ENCODE results near the gene NFRKB.

The NFRKB gene

GRCh38 chr11:129896062-129896461 lies 684 bp upstream of the NFRKB start:
- peak overlapping the region; percentile 98 for H3K4me3 ChIP-seq (ENCODE audit: low read depth, low read length)
- no peak for TF ChIP-seq CTCF (IDR thresholded peaks at IDR 0.05; ENCODE audit: control insufficient read depth, extremely low read depth, insufficient read depth)
- no peak for DNase-seq (ENCODE audit: low read depth)

DNA sequence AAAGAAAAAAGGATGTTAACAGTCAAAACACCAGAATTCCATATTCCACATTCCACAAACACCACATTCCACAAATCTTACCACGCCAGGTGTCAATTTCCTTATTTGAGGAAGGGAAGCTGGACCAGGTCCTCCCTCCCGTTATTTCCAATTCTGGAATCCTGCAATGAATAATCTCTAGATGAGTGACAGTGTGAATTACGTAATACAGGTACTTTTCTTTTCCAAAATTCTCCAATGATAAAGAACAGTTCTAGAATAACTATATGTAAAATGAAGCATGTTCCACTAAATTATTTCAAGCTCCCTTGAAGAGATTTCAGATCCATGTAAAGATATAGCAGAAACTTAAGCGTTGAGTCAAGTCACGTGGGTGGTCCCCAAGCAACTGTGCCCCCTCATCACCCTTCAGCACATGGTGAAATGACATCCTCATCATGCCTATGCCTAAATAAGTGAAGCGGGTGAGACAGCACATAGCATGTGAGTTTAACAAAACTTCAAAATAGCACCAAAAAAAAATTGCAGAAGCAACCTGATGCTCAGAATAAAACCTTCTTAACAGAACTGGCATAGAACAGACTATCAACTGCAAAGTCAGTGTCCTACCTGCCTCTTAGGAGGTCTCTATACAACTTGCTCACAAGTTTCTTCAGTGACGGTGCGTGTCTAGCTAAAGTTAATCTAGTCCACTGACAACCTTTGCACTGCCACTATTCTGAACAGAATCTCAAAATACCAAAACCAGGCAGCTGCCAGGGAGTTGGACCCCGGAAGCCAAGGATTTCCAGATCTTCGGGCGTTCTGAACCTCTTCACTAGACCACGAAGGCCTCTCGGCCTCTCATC lies 876 bp downstream of the NFRKB start:
- TF ChIP-seq CTCF (IDR thresholded peaks at IDR 0.05; ENCODE audit: control insufficient read depth, extremely low read depth, insufficient read depth) = no peak
- peak overlapping the region; percentile 98 for H3K4me3 ChIP-seq (ENCODE audit: low read depth, low read length)
- DNase-seq (ENCODE audit: low read depth) = no peak

- TF ChIP-seq CTCF (IDR thresholded peaks at IDR 0.05; ENCODE audit: control insufficient read depth, extremely low read depth, insufficient read depth) = no peak
- H3K4me3 ChIP-seq (ENCODE audit: low read depth, low read length) = no peak overlapping the region
- no peak for DNase-seq (ENCODE audit: low read depth)
Measured at GRCh38 chr11:129888451-129888850, 6.9 kb downstream of the NFRKB start.

GRCh38 chr11:129885381-129885780 lies 10.0 kb downstream of the NFRKB start:
- no peak for TF ChIP-seq CTCF (IDR thresholded peaks at IDR 0.05; ENCODE audit: control insufficient read depth, extremely low read depth, insufficient read depth)
- no peak overlapping the region for H3K4me3 ChIP-seq (ENCODE audit: low read depth, low read length)
- DNase-seq (ENCODE audit: low read depth) = no peak

DNA sequence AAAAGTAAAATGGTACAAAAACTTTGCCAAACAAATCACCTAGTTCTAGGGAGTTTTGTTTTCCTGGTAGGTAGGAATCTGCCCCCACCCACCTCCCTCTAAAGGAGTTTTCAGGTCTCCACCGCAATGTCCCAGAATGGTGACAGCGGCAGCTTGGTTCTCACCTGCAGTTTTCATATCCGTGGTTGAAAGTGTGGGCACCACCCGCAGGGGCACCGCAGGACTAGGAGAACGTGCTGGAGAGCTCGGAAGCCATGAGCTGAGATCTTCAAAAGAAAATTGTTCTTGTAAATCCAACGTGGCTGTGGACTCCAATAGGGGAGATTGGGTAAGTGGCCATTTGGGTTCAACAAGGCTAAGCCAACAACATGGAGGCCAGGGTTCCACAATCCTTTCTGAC lies 10.8 kb downstream of the NFRKB start:
- no peak for DNase-seq (ENCODE audit: low read depth)

DNA sequence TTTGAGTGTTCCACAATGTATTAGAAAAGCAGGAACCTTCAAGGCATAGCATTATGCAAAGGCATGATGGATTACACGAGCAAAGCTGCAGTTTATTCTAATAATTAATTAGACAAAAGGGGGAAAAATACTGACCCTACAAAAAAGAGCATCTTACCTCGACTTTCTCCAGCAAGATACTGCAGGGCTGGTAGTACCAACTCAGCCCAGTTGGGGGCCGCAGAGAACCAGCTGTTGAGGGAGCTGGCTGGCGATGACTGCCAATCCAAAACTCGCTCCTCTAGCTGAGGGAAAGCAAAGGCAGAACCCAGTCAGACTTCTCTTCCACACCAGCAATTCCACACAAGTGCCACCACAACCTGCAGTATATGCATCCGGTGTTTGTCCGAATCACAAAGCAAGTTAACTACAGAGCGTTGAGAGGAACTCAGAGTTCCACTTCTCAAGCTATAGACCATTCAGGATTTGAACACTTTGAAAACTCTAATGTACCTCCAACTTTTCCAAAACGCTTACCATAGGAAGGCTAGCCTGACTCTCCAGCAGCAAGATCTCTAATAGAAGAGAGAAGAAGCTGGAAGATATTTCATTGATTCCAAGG lies 13.7 kb downstream of the NFRKB start:
- no peak for DNase-seq (ENCODE audit: low read depth)
- no peak overlapping the region for H3K4me3 ChIP-seq (ENCODE audit: low read depth, low read length)
- peak; percentile 62 for TF ChIP-seq CTCF (IDR thresholded peaks at IDR 0.05; ENCODE audit: control insufficient read depth, extremely low read depth, insufficient read depth)

More for the DNA sequence above, 10.8 kb downstream of the NFRKB start:
- no peak overlapping the region for H3K4me3 ChIP-seq (ENCODE audit: low read depth, low read length)
- TF ChIP-seq CTCF (IDR thresholded peaks at IDR 0.05; ENCODE audit: control insufficient read depth, extremely low read depth, insufficient read depth) = no peak

Data from LNCaP clone FGC (cell line).